Type B pancreatic cell (in vitro differentiated cells): Measurements from ENCODE around the gene SGPL1. TPM values are rescaled to one million over a fixed set of nuclear protein-coding genes. Genes with fewer than 3 reads are reported as not detected.

Experiments
- DNase-seq: peaks from one replicate; pipeline ENCODE4 v3.0.0; 2021; ENCODE audit warnings: mixed read lengths; ENCODE audit not compliant: unreplicated experiment; ENCODE audit errors: extremely low spot score
- H3K27ac Mint-ChIP-seq: 2 replicates; pipeline ENCODE4 v1.8.0; 2021; ENCODE audit warnings: mild to moderate bottlenecking, mixed read lengths
- H3K27me3 Mint-ChIP-seq: 2 replicates; pipeline ENCODE4 v1.8.0; 2021; ENCODE audit warnings: mixed read lengths
- H3K36me3 Mint-ChIP-seq: 2 replicates; pipeline ENCODE4 v1.8.0; 2021; ENCODE audit warnings: mixed read lengths
- H3K4me1 Mint-ChIP-seq: one replicate; pipeline ENCODE4 v1.8.0; 2021; ENCODE audit warnings: mixed read lengths; ENCODE audit not compliant: unreplicated experiment
- H3K4me3 Mint-ChIP-seq: 2 replicates; pipeline ENCODE4 v1.8.0; 2021; ENCODE audit warnings: mild to moderate bottlenecking, mixed read lengths
- H3K9me3 Mint-ChIP-seq: 2 replicates; pipeline ENCODE4 v1.8.0; 2021; ENCODE audit warnings: mixed read lengths
- CTCF ChIP-seq: fragments of 200-600 bp; sonication (generic); conservative IDR thresholded peaks from 2 replicates; pipeline ENCODE4 v1.5.0; 2021; ENCODE audit warnings: antibody characterized with exemption, mild to moderate bottlenecking
- total RNA-seq: library from RNA; stranded (reverse); gene quantifications from 2 replicates; pipeline ENCODE4 v1.2.1, GENCODE V29; 2021; ENCODE audit warnings: low replicate concordance

Gene SGPL1
- total RNA-seq, 1 donor from 2014 or later: 70.5 TPM

- H3K27ac Mint-ChIP-seq: no peak overlapping the region
- H3K9me3 Mint-ChIP-seq: no peaks in the 10 kb centered on the region
- no peak for TF ChIP-seq CTCF
- peaks cover 13% of the 10 kb centered on the region for H3K4me1 Mint-ChIP-seq
- no peak overlapping the region for H3K4me3 Mint-ChIP-seq
- H3K36me3 Mint-ChIP-seq: peaks cover 38% of the 10 kb centered on the region
- no peaks in the 10 kb centered on the region for H3K27me3 Mint-ChIP-seq
- DNase-seq: no peak
Observed at GRCh38 chr10:70845816-70846215, 30.1 kb downstream of the SGPL1 start.

- Mint-ChIP-seq H3K4me3 (no peak overlapping the region), H3K27ac (no peak overlapping the region), H3K27me3 (no peaks in the 10 kb centered on the region), H3K36me3 (peaks cover 37% of the 10 kb centered on the region), H3K4me1 (peaks cover 13% of the 10 kb centered on the region), H3K9me3 (no peaks in the 10 kb centered on the region)
- DNase-seq: no peak
- TF ChIP-seq CTCF: no peak
Observed at GRCh38 chr10:70846795-70847194, 31.0 kb downstream of the SGPL1 start.

GRCh38 chr10:70847659-70848360, 32.1 kb downstream of the SGPL1 start:
- no peak for DNase-seq
- Mint-ChIP-seq H3K36me3 (peaks cover 31% of the 10 kb centered on the region), H3K27me3 (no peaks in the 10 kb centered on the region), H3K9me3 (no peaks in the 10 kb centered on the region), H3K4me1 (peaks cover 13% of the 10 kb centered on the region), H3K27ac (no peak overlapping the region), H3K4me3 (no peak overlapping the region)
- TF ChIP-seq CTCF: no peak

- no peaks in the 10 kb centered on the region for H3K27me3 Mint-ChIP-seq
- DNase-seq: no peak
- H3K4me1 Mint-ChIP-seq: peaks cover 13% of the 10 kb centered on the region
- H3K36me3 Mint-ChIP-seq: peaks cover 28% of the 10 kb centered on the region
- TF ChIP-seq CTCF: no peak
- H3K4me3 Mint-ChIP-seq: no peak overlapping the region
- H3K9me3 Mint-ChIP-seq: no peaks in the 10 kb centered on the region
- H3K27ac Mint-ChIP-seq: no peak overlapping the region
Observed at GRCh38 chr10:70849582-70850016, 33.9 kb downstream of the SGPL1 start.

- no peak overlapping the region for H3K4me3 Mint-ChIP-seq
- no peak for DNase-seq
- no peaks in the 10 kb centered on the region for H3K9me3 Mint-ChIP-seq
- H3K27me3 Mint-ChIP-seq: no peaks in the 10 kb centered on the region
- H3K36me3 Mint-ChIP-seq: peaks cover 32% of the 10 kb centered on the region
- no peak for TF ChIP-seq CTCF
- H3K4me1 Mint-ChIP-seq: peaks cover 13% of the 10 kb centered on the region
- no peak overlapping the region for H3K27ac Mint-ChIP-seq
Observed at GRCh38 chr10:70850097-70850496, 34.3 kb downstream of the SGPL1 start.
